Osteoblast (primary cell): Measurements from ENCODE around the gene ARHGAP6. TPM values are rescaled to one million over a fixed set of nuclear protein-coding genes. Genes with fewer than 3 reads are reported as not detected.
A peak's percentile ranks its signal among the peaks of the same experiment; 100 is the strongest.

Source experiments
- DNase-seq: peaks from one replicate; pipeline ENCODE4 v3.0.0; 2011; ENCODE audit warnings: low spot score, mixed read lengths; ENCODE audit not compliant: insufficient read length; ENCODE audit errors: missing footprints
- H2AFZ ChIP-seq: 2 replicates; pipeline ENCODE4 v1.6.0; 2011; ENCODE audit warnings: mild to moderate bottlenecking, low read length
- H3K27ac ChIP-seq: 2 replicates; pipeline ENCODE4 v1.5.1; 2011; ENCODE audit warnings: mild to moderate bottlenecking, low read depth, low read length, moderate library complexity
- H3K27me3 ChIP-seq: 2 replicates; pipeline ENCODE4 v1.6.0; 2012; ENCODE audit warnings: mild to moderate bottlenecking, control low read depth, inconsistent platforms, low read length, moderate library complexity; ENCODE audit not compliant: insufficient read depth
- H3K36me3 ChIP-seq: 2 replicates; pipeline ENCODE4 v1.5.1; 2011; ENCODE audit warnings: mild to moderate bottlenecking, low read length, control low read depth, moderate library complexity; ENCODE audit not compliant: insufficient read depth
- H3K4me1 ChIP-seq: 2 replicates; pipeline ENCODE4 v1.5.1; 2011; ENCODE audit warnings: mild to moderate bottlenecking, low read length, control low read depth, moderate library complexity; ENCODE audit not compliant: insufficient read depth
- H3K4me2 ChIP-seq: 2 replicates; pipeline ENCODE4 v1.6.0; 2011; ENCODE audit warnings: mild to moderate bottlenecking, low read length; ENCODE audit not compliant: insufficient read depth
- H3K4me3 ChIP-seq: fragments of 200-600 bp; sonication (generic); 3 replicates; pipeline ENCODE4 v1.5.1; 2012; ENCODE audit warnings: mild to moderate bottlenecking, low read length, inconsistent platforms; ENCODE audit not compliant: insufficient read depth
- H3K79me2 ChIP-seq: 2 replicates; pipeline ENCODE4 v1.6.0; 2012; ENCODE audit warnings: mild to moderate bottlenecking, low read length, control low read depth, inconsistent platforms; ENCODE audit not compliant: insufficient read depth
- H3K9me3 ChIP-seq: 2 replicates; pipeline ENCODE4 v1.5.1; 2011; ENCODE audit warnings: low read depth, low read length, control low read depth
- H4K20me1 ChIP-seq: 2 replicates; pipeline ENCODE4 v1.6.0; 2012; ENCODE audit warnings: mild to moderate bottlenecking, low read length, control low read depth; ENCODE audit not compliant: insufficient read depth
- CTCF ChIP-seq: IDR thresholded peaks from 2 replicates; pipeline ENCODE4 v1.5.1; 2011; ENCODE audit warnings: mild to moderate bottlenecking, low read depth, low read length, moderate library complexity; ENCODE audit errors: extremely low read depth
- total RNA-seq: library from RNA; depleted of rRNA; stranded (reverse); fragments of >200 nt; gene quantifications from 2 replicates; pipeline ENCODE4 v1.2.3, GENCODE V29; 2012

ARHGAP6 gene
- total RNA-seq, 1 donor = 2.2 TPM

GRCh38 chrX:11460347-11460746 is 205.4 kb downstream of the ARHGAP6 start:
- H3K79me2 ChIP-seq = no peaks in the 10 kb centered on the region
- DNase-seq = no peak
- no peak overlapping the region for H3K27ac ChIP-seq
- H3K4me1 ChIP-seq = peaks cover 21% of the 10 kb centered on the region
- no peaks in the 10 kb centered on the region for H3K9me3 ChIP-seq
- H3K36me3 ChIP-seq = no peaks in the 10 kb centered on the region
- no peak overlapping the region for H3K4me3 ChIP-seq
- no peaks in the 10 kb centered on the region for H3K27me3 ChIP-seq
- no peak overlapping the region for H3K4me2 ChIP-seq
- no peaks in the 10 kb centered on the region for H4K20me1 ChIP-seq
- no peak overlapping the region for H2AFZ ChIP-seq
- peak; percentile 29 for TF ChIP-seq CTCF

- no peak for DNase-seq
- no peaks in the 10 kb centered on the region for H4K20me1 ChIP-seq
These were observed 207.6 kb downstream of the ARHGAP6 start for GRCh38 chrX:11458170-11458569.

GRCh38 chrX:11451151-11451550 is 214.6 kb downstream of the ARHGAP6 start:
- Histone ChIP-seq H3K4me1 (peaks cover 3% of the 10 kb centered on the region), H3K9me3 (no peaks in the 10 kb centered on the region), H3K4me3 (no peak overlapping the region), H3K4me2 (no peak overlapping the region), H3K27ac (no peak overlapping the region), H3K79me2 (no peaks in the 10 kb centered on the region), H3K27me3 (no peaks in the 10 kb centered on the region), H4K20me1 (no peaks in the 10 kb centered on the region), H3K36me3 (no peaks in the 10 kb centered on the region), H2AFZ (no peak overlapping the region)
- TF ChIP-seq CTCF = no peak
- DNase-seq = no peak

More at GRCh38 chrX:11458170-11458569, 207.6 kb downstream of the ARHGAP6 start:
- Histone ChIP-seq H3K9me3 (no peaks in the 10 kb centered on the region), H3K27me3 (no peaks in the 10 kb centered on the region), H3K4me3 (no peak overlapping the region), H3K36me3 (no peaks in the 10 kb centered on the region), H3K4me2 (no peak overlapping the region), H3K27ac (no peak overlapping the region), H3K4me1 (peaks cover 21% of the 10 kb centered on the region), H3K79me2 (no peaks in the 10 kb centered on the region), H2AFZ (no peak overlapping the region)
- no peak for TF ChIP-seq CTCF

- peaks cover 8% of the 10 kb centered on the region for H3K4me1 ChIP-seq
- no peaks in the 10 kb centered on the region for H3K27me3 ChIP-seq
- no peaks in the 10 kb centered on the region for H3K9me3 ChIP-seq
- no peak for DNase-seq
- TF ChIP-seq CTCF = no peak
- no peak overlapping the region for H3K4me2 ChIP-seq
- no peak overlapping the region for H2AFZ ChIP-seq
- H4K20me1 ChIP-seq = no peaks in the 10 kb centered on the region
- no peak overlapping the region for H3K4me3 ChIP-seq
- H3K27ac ChIP-seq = no peak overlapping the region
- no peaks in the 10 kb centered on the region for H3K36me3 ChIP-seq
- H3K79me2 ChIP-seq = no peaks in the 10 kb centered on the region
These were observed 215.4 kb downstream of the ARHGAP6 start for GRCh38 chrX:11450354-11450753.
